ENCODE results near the gene SPRR1A.
A peak's percentile ranks its signal among the peaks of the same experiment; 100 is the strongest.
"Not testable (repeated sequence)": the region's sequence is repeated elsewhere in the genome, so short reads cannot be mapped to it uniquely, and the experiment has no call there.

Gene SPRR1A

GRCh38 chr1:152976688-152977087, 7.2 kb upstream of the SPRR1A start:
- FAIRE-seq: no peak

GRCh38 chr1:152977614-152978013, 6.3 kb upstream of the SPRR1A start:
- FAIRE-seq: no peak

GRCh38 chr1:152980676-152981075, 3.2 kb upstream of the SPRR1A start:
- no peak for FAIRE-seq

GRCh38 chr1:152981146-152981871, 2.6 kb upstream of the SPRR1A start:
- no peak for FAIRE-seq

- no peak for FAIRE-seq
These were observed 1.8 kb upstream of the SPRR1A start for GRCh38 chr1:152982076-152982475.

- no peak for FAIRE-seq
These were observed 647 bp upstream of the SPRR1A start for GRCh38 chr1:152983234-152983633.

GRCh38 chr1:152986578-152986977, 2.7 kb downstream of the SPRR1A start:
- peak; percentile 5 for FAIRE-seq

GRCh38 chr1:152993186-152993585, 9.3 kb downstream of the SPRR1A start:
- FAIRE-seq: no peak

- no peak for FAIRE-seq
These were observed 12.0 kb downstream of the SPRR1A start for GRCh38 chr1:152995842-152996241.

- no peak for FAIRE-seq
These were observed 12.9 kb downstream of the SPRR1A start for GRCh38 chr1:152996633-152997400.

- FAIRE-seq: no peak
These were observed 14.0 kb downstream of the SPRR1A start for GRCh38 chr1:152997901-152998300.

- FAIRE-seq: no peak
These were observed 14.6 kb downstream of the SPRR1A start for GRCh38 chr1:152998476-152998875.

GRCh38 chr1:152999818-153000217, 15.9 kb downstream of the SPRR1A start:
- no peak for FAIRE-seq

GRCh38 chr1:153000294-153000693, 16.4 kb downstream of the SPRR1A start:
- no peak for FAIRE-seq

- FAIRE-seq: no peak
These were observed 17.5 kb downstream of the SPRR1A start, which contains the start of gene SPRR3 for GRCh38 chr1:153001382-153001781. Gene SPRR3 (plus strand): TSS chr1:153001749. CDS start chr1:153003021, 1,272 bp downstream.

GRCh38 chr1:153011235-153011758, 27.4 kb downstream of the SPRR1A start:
- not testable (repeated sequence) for FAIRE-seq

- FAIRE-seq: not testable (repeated sequence)
These were observed 37.9 kb downstream of the SPRR1A start for GRCh38 chr1:153021829-153022228.

- not testable (repeated sequence) for FAIRE-seq
These were observed 38.5 kb downstream of the SPRR1A start for GRCh38 chr1:153022340-153022739.

- FAIRE-seq: no peak
These were observed 39.2 kb downstream of the SPRR1A start for GRCh38 chr1:153023109-153023508.

GRCh38 chr1:153024413-153024812, 40.5 kb downstream of the SPRR1A start:
- no peak for FAIRE-seq

- no peak for FAIRE-seq
These were observed 41.9 kb downstream of the SPRR1A start for GRCh38 chr1:153025797-153026196.

- no peak for FAIRE-seq
These were observed 44.9 kb downstream of the SPRR1A start for GRCh38 chr1:153028766-153029165.

GRCh38 chr1:153030895-153031294, 47.0 kb downstream of the SPRR1A start, which contains the start of gene SPRR1B:
Gene SPRR1B (plus strand): TSS chr1:153031203. CDS start chr1:153032346, 1,143 bp downstream.
- FAIRE-seq: no peak

- no peak for FAIRE-seq
These were observed 48.2 kb downstream of the SPRR1A start for GRCh38 chr1:153032073-153032472.

Measured in colon (tissue), 2 donors.